Measurements from ENCODE around the gene RBM47. TPM values are rescaled to one million over a fixed set of nuclear protein-coding genes. Genes with fewer than 3 reads are reported as not detected.

Gene RBM47
- total RNA-seq, 5 donors from 2014 or later (not counting 1 experiment from before 2014, with no cell fraction given) = 0.19 to 1.3 (median 0.79) TPM

DNA sequence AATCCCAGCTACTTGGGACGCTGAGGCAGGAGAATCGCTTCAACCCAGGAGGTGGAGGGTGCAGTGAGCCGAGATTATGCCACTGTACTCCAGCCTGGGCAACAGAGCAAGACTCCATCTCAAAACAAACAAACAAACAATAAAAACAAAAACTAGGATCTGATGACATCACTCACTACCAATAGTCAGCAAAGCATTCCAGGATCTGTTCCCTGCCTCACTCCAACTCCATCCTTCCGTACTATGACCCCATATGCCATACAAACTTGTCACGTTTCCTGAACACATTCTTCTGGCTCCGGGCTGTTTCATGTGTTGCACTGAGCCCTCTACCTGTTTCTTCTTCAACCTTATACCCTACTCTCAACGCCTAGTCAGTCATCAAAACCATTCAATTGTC lies 47.3 kb downstream of the RBM47 start:
- peaks cover 3 to 5% of the 10 kb centered on the region in 2 donors for H3K27me3 Mint-ChIP-seq
- H3K9me3 ChIP-seq = no peaks in the 10 kb centered on the region
- H3K4me3 Mint-ChIP-seq = no peak overlapping the region
- no peak for DNase-seq
- H3K36me3 Mint-ChIP-seq = no peaks in the 10 kb centered on the region
- 86% methylated on average over 5 of the region's 7 CpGs for WGBS (ENCODE audit: insufficient coverage)
- POLR2A ChIA-PET = no interaction called here
- peaks cover 0 to 2% of the 10 kb centered on the region in 2 experiments for H3K4me1 ChIP-seq (ENCODE audit: control insufficient read depth in 1 of 2, extremely low read depth in 1 of 2, insufficient read depth in 2 of 2, low read length in 2 of 2)
- CTCF ChIA-PET = no interaction called here
- H3K9me3 Mint-ChIP-seq = peaks cover 0 to 5% (median 0%) of the 10 kb centered on the region in 3 donors
- H3K36me3 ChIP-seq (ENCODE audit: control insufficient read depth in 2 of 2, extremely low read depth in 1 of 2, insufficient read depth in 1 of 2, low read length in 1 of 2) = no peaks in the 10 kb centered on the region
- peaks cover 0 to 2% of the 10 kb centered on the region in 2 experiments for H3K27me3 ChIP-seq (replicated peaks in 1 of 2; ENCODE audit: control insufficient read depth in 2 of 2, extremely low read depth in 1 of 2, insufficient read depth in 2 of 2, low read length in 1 of 2)
- peaks cover 2 to 10% (median 2%) of the 10 kb centered on the region in 3 donors for H3K4me1 Mint-ChIP-seq
- H3K27ac Mint-ChIP-seq = no peak overlapping the region
- H3K27ac ChIP-seq (ENCODE audit: low read length) = no peak overlapping the region
- ATAC-seq (replicated peaks in 1 of 4) = no peak
- no peak overlapping the region for H3K4me3 ChIP-seq (ENCODE audit: control insufficient read depth in 1 of 2, extremely low read depth in 1 of 2, low read length in 1 of 2)

GRCh38 chr4:40581254-40582140 lies 48.2 kb downstream of the RBM47 start:
- H3K36me3 Mint-ChIP-seq = no peaks in the 10 kb centered on the region
- H3K4me3 Mint-ChIP-seq = no peak overlapping the region
- no peaks in the 10 kb centered on the region for H3K36me3 ChIP-seq (ENCODE audit: control insufficient read depth in 2 of 2, extremely low read depth in 1 of 2, insufficient read depth in 1 of 2, low read length in 1 of 2)
- H3K9me3 ChIP-seq = no peaks in the 10 kb centered on the region
- no peak for DNase-seq
- WGBS (ENCODE audit: insufficient coverage) = 57% methylated on average over 9 of the region's 15 CpGs
- no peak for ATAC-seq (replicated peaks in 1 of 4)
- peaks cover 0 to 2% of the 10 kb centered on the region in 2 experiments for H3K27me3 ChIP-seq (replicated peaks in 1 of 2; ENCODE audit: control insufficient read depth in 2 of 2, extremely low read depth in 1 of 2, insufficient read depth in 2 of 2, low read length in 1 of 2)
- peaks cover 3 to 5% of the 10 kb centered on the region in 2 donors for H3K27me3 Mint-ChIP-seq
- no peak overlapping the region for H3K4me3 ChIP-seq (ENCODE audit: control insufficient read depth in 1 of 2, extremely low read depth in 1 of 2, low read length in 1 of 2)
- CTCF ChIA-PET = interaction anchor here in 1 of 2 donors (0.6 kb wide), 1 partner anchor 327 kb away, joined by 4 read pairs; no protein-coding TSS in a partner anchor
- POLR2A ChIA-PET = no interaction called here
- peaks cover 10 to 13% (median 11%) of the 10 kb centered on the region in 3 donors for H3K4me1 Mint-ChIP-seq
- peaks cover 2 to 4% of the 10 kb centered on the region in 2 experiments for H3K4me1 ChIP-seq (ENCODE audit: control insufficient read depth in 1 of 2, extremely low read depth in 1 of 2, insufficient read depth in 2 of 2, low read length in 2 of 2)
- H3K27ac ChIP-seq (ENCODE audit: low read length) = no peak overlapping the region
- H3K27ac Mint-ChIP-seq = no peak overlapping the region
- peaks cover 0 to 5% (median 0%) of the 10 kb centered on the region in 3 donors for H3K9me3 Mint-ChIP-seq

DNA sequence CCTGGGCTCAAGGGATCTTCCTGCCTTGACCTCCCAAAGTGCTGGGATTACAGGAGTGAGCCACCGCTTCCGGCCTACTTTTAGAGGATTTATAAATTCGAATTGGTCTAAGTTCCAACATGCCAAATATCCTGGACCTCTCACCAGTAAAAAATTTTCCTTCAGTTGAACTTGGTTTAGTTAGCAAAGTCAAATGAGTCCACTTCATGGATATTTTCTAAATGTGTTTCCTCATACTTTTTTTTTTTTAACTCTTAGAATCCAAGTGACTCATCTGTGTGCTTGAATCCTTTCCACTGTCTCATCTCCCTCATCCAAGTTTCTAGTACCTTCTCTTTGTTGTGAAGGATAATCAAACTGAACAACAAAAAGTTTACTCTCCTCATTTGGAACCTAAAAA lies 49.7 kb downstream of the RBM47 start:
- Mint-ChIP-seq H3K36me3 (no peaks in the 10 kb centered on the region), H3K4me1 (peaks cover 12 to 20% (median 13%) of the 10 kb centered on the region in 3 donors), H3K27ac (no peak overlapping the region), H3K27me3 (peaks cover 3 to 5% of the 10 kb centered on the region in 2 donors), H3K4me3 (no peak overlapping the region), H3K9me3 (peaks cover 0 to 5% (median 0%) of the 10 kb centered on the region in 3 donors)
- 100% methylated on average over 1 of the region's 3 CpGs for WGBS (ENCODE audit: insufficient coverage)
- ATAC-seq (replicated peaks in 1 of 4) (no peak), DNase-seq (no peak)
- Histone ChIP-seq H3K9me3 (no peaks in the 10 kb centered on the region), H3K27ac (ENCODE audit: low read length) (no peak overlapping the region), H3K4me3 (ENCODE audit: control insufficient read depth in 1 of 2, extremely low read depth in 1 of 2, low read length in 1 of 2) (no peak overlapping the region), H3K27me3 (replicated peaks in 1 of 2; ENCODE audit: control insufficient read depth in 2 of 2, extremely low read depth in 1 of 2, insufficient read depth in 2 of 2, low read length in 1 of 2) (peaks cover 0 to 2% of the 10 kb centered on the region in 2 experiments), H3K36me3 (ENCODE audit: control insufficient read depth in 2 of 2, extremely low read depth in 1 of 2, insufficient read depth in 1 of 2, low read length in 1 of 2) (no peaks in the 10 kb centered on the region), H3K4me1 (ENCODE audit: control insufficient read depth in 1 of 2, extremely low read depth in 1 of 2, insufficient read depth in 2 of 2, low read length in 2 of 2) (peaks cover 2 to 4% of the 10 kb centered on the region in 2 experiments)
- CTCF ChIA-PET = interaction anchor here in 1 of 2 donors (0.6 kb wide), 1 partner anchor 852 kb away, joined by 3 read pairs; no protein-coding TSS in a partner anchor
- POLR2A ChIA-PET = no interaction called here

DNA sequence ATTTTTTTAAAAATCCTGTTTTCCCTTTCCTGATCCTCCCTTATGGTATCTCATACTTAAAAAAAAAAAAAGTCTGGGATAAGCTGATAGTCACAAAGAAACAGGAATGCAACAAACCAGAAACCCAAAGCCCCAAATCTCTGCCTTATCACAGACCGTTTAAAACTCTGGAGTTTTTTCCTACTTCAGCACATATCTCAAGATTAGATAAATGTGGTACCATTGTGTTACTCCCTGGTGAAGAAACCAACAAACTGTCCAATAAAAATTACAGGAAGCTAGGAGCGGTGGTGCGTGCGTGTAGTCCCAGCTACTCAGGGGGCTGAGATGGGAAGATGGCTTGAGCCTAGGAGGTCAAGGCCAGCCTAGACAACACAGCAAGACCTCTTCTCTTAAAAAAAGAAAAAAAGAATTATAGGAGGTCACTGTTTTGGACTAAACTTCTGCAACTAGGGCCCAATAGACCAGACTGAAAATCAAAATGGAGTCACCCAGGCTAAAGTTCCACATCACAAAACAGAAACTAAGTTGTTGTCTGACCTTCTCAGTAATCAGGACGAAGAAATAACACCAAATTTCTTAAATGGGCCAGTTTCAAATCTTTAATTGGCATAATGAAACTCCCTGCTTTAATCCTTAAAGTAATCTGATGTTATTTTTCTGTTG lies 51.9 kb downstream of the RBM47 start:
- ChIA-PET POLR2A (interaction anchor here in 1 of 2 donors (0.7 kb wide), 1 partner anchor 67 kb away, joined by 3 read pairs; no protein-coding TSS in a partner anchor), CTCF (interaction anchor here in 1 of 2 donors (0.7 kb wide), 1 partner anchor 476 kb away, joined by 3 read pairs; no protein-coding TSS in a partner anchor)
- Mint-ChIP-seq H3K4me3 (no peak overlapping the region), H3K27me3 (peaks cover 3 to 4% of the 10 kb centered on the region in 2 donors), H3K9me3 (peaks cover 0 to 3% (median 0%) of the 10 kb centered on the region in 3 donors), H3K27ac (no peak overlapping the region), H3K36me3 (no peaks in the 10 kb centered on the region), H3K4me1 (peaks cover 16 to 33% (median 16%) of the 10 kb centered on the region in 3 donors)
- no peak overlapping the region for H3K27ac ChIP-seq (ENCODE audit: low read length)
- no peak for ATAC-seq (replicated peaks in 1 of 4)
- H3K36me3 ChIP-seq (ENCODE audit: control insufficient read depth in 2 of 2, extremely low read depth in 1 of 2, insufficient read depth in 1 of 2, low read length in 1 of 2) = no peaks in the 10 kb centered on the region
- WGBS (ENCODE audit: insufficient coverage) = no CpG with 5 or more reads among the region's 5 CpGs
- H3K4me3 ChIP-seq (ENCODE audit: control insufficient read depth in 1 of 2, extremely low read depth in 1 of 2, low read length in 1 of 2) = no peak overlapping the region
- no peaks in the 10 kb centered on the region for H3K27me3 ChIP-seq (replicated peaks in 1 of 2; ENCODE audit: control insufficient read depth in 2 of 2, extremely low read depth in 1 of 2, insufficient read depth in 2 of 2, low read length in 1 of 2)
- H3K9me3 ChIP-seq = no peaks in the 10 kb centered on the region
- peaks cover 0 to 4% of the 10 kb centered on the region in 2 experiments for H3K4me1 ChIP-seq (ENCODE audit: control insufficient read depth in 1 of 2, extremely low read depth in 1 of 2, insufficient read depth in 2 of 2, low read length in 2 of 2)
- no peak for DNase-seq

DNA sequence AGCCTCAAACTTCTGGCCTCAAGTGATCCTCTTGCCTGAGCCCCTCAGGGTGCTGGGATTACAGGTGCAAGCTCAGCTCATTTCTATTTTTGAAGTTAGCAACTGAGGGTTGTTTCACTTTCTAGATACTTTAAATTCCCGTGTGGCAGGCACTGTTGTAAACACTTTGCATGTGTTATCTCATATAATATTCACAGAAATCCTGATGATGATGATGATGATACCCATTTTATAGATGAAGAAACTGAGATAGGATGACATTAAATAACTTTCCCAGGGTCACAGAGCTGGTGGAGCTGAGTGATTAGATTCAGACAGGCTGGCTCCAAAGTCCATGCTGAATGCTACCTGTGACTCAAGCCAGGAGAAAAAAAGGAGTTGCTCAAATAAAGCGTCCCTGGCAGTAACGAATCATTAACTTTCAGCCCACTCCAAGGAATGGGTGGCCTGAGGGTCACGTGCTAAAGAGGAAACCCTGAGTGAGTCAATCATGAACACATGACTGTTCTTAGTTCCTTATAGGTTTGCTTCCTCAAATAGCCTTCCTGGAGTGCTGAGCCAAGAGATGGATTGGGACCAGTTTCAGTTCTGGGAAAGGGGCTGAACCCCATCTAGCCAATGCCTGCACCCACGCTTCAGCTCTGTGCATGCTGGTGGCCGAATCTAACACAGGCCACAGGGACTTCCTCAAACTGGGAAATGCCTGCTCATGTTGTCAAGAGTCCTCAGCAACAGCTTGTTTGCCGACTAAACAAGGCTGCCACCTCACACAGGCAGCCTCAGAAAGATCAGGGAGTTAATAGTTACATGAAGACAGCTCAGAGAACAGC lies 52.8 kb downstream of the RBM47 start:
- no peak overlapping the region for H3K27ac Mint-ChIP-seq
- ChIA-PET POLR2A (interaction anchor here (0.6 to 0.7 kb wide), 2 partner anchors 66 to 654 kb away, joined by 3 to 4 read pairs; no protein-coding TSS in a partner anchor), CTCF (no interaction called here)
- H3K4me1 Mint-ChIP-seq = peaks cover 16 to 33% (median 16%) of the 10 kb centered on the region in 3 donors
- H3K9me3 Mint-ChIP-seq = no peaks in the 10 kb centered on the region
- WGBS (ENCODE audit: insufficient coverage) = 54% methylated on average over 3 of the region's 7 CpGs
- Histone ChIP-seq H3K27ac (ENCODE audit: low read length) (no peak overlapping the region), H3K9me3 (no peaks in the 10 kb centered on the region), H3K4me1 (ENCODE audit: control insufficient read depth in 1 of 2, extremely low read depth in 1 of 2, insufficient read depth in 2 of 2, low read length in 2 of 2) (peaks cover 0 to 4% of the 10 kb centered on the region in 2 experiments), H3K27me3 (replicated peaks in 1 of 2; ENCODE audit: control insufficient read depth in 2 of 2, extremely low read depth in 1 of 2, insufficient read depth in 2 of 2, low read length in 1 of 2) (no peaks in the 10 kb centered on the region), H3K4me3 (ENCODE audit: control insufficient read depth in 1 of 2, extremely low read depth in 1 of 2, low read length in 1 of 2) (no peak overlapping the region), H3K36me3 (ENCODE audit: control insufficient read depth in 2 of 2, extremely low read depth in 1 of 2, insufficient read depth in 1 of 2, low read length in 1 of 2) (no peaks in the 10 kb centered on the region)
- H3K27me3 Mint-ChIP-seq = peaks cover 0 to 4% of the 10 kb centered on the region in 2 donors
- DNase-seq (peak in 9 of 35 experiments; percentile 1 to 44 (median 6)), ATAC-seq (replicated peaks in 1 of 4) (peak in 2 of 4 experiments; percentile 23 to 32)
- H3K4me3 Mint-ChIP-seq = no peak overlapping the region
- no peaks in the 10 kb centered on the region for H3K36me3 Mint-ChIP-seq
